ENCODE results near the gene DENND4C.
"Not testable (repeated sequence)": the region's sequence is repeated elsewhere in the genome, so short reads cannot be mapped to it uniquely, and the experiment has no call there.

DENND4C gene

DNA sequence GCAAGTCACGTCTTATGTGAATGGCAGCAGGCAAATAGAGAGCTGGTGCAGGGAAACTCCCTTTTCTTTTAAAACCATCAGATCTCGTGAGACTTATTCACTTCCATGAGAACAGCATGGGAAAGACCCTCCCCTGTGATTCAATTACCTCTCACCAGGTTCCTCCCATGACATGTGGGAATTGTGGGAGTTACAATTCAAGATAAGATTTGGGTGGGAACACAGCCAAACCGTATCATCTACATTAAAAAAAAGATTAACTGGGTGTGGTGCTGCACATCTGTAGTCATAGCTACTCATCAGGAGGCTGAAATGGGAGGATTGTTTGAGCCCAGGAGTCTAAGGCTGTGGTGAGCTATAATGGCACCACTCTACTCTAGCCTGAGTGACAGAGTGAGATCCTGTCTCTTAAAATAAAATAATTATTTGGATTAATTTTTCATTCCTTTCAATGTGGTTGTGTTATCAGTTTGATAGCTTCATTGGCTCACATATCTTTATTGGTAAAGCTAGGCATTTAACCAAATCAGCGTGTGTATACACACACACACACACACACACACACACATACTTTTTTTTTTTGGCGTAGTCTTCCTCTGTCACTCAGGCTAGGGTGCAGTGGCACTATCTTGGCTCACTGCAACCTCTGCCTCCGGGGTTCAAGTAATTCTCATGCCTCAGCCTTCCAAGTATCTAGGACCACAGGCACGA is 21.8 kb downstream of the DENND4C start:
- TF ChIP-seq CTCF (IDR thresholded peaks at IDR 0.05; ENCODE audit: low read length, missing control alignments), result no peak
- DNase-seq (ENCODE audit: low read depth), result no peak
- H3K4me3 ChIP-seq (replicated peaks; ENCODE audit: low read depth, low read length), result no peak overlapping the region

GRCh38 chr9:19252885-19253219 is 22.4 kb downstream of the DENND4C start:
- no peak for TF ChIP-seq CTCF (IDR thresholded peaks at IDR 0.05; ENCODE audit: low read length, missing control alignments)
- H3K4me3 ChIP-seq (replicated peaks; ENCODE audit: low read depth, low read length), result no peak overlapping the region
- DNase-seq (ENCODE audit: low read depth), result no peak

- no peak overlapping the region for H3K4me3 ChIP-seq (replicated peaks; ENCODE audit: low read depth, low read length)
- no peak for TF ChIP-seq CTCF (IDR thresholded peaks at IDR 0.05; ENCODE audit: low read length, missing control alignments)
- DNase-seq (ENCODE audit: low read depth), result no peak
These were observed 24.6 kb downstream of the DENND4C start for GRCh38 chr9:19255112-19255511.

DNA sequence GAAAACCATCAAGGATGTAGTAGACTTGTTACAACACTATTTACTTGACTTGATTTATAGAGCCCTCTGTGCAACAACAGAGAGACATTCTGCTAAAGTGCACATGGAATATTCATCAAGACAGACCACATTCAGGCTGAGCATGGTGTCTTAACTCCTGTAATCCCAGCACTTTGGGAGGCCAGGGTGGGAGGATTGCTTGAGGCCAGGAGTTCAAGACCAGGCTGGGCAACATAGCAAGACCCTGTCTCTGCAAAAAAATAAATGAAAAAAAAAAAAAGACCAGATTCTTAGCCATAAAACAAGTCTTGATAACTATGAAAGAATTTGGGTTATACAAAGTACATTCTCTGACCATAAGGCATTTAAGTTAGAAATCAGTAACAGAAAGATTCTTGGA is 25.3 kb downstream of the DENND4C start:
- no peak overlapping the region for H3K4me3 ChIP-seq (replicated peaks; ENCODE audit: low read depth, low read length)
- no peak for TF ChIP-seq CTCF (IDR thresholded peaks at IDR 0.05; ENCODE audit: low read length, missing control alignments)
- DNase-seq (ENCODE audit: low read depth), result no peak

DNA sequence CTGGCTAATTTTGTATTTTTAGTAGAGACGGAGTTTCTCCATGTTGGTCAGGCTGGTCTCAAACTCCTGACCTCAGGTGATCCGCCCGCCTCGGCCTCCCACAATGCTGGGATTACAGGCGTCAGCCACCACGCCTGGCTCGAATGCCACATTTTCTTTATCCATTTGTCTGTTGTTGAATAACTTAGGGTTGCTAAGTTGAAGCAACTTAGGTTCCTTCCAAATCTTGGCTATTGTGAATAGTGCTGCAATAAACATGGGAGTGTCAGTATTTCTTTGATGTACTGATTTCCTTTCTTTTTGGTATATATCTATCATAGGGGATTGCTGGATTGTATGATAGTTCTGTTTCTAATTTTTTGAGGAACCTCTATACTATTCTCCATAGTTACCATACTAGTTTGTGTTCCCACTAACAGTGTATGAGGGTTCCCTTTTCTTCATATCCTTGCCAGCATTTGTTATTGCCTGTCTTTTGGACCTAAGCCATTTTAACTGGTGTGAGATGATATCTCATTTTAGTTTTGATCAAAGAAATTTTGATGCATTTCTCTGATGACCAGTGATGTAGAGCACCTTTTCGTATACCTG is 29.3 kb downstream of the DENND4C start:
- not testable (repeated sequence) for DNase-seq (ENCODE audit: low read depth)

DNA sequence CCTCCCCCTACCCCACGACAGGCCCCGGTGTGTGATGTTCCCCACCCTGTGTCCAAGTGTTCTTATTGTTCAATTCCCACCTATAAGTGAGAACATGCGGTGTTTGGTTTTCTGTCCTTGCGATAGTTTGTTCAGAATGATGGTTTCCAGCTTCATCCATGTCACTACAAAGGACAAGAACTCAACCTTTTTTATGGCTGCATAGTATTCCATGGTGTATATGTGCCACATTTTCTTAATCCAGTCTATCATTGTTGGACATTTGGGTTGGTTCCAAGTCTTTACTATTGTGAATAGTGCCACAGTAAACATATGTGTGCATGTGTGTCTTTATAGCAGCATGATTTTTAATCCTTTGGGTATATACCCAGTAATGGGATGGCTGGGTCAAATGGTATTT is 35.1 kb downstream of the DENND4C start:
- not testable (repeated sequence) for DNase-seq (ENCODE audit: low read depth); H3K4me3 ChIP-seq (replicated peaks; ENCODE audit: low read depth, low read length)

More for the DNA sequence above, 29.3 kb downstream of the DENND4C start:
- H3K4me3 ChIP-seq (replicated peaks; ENCODE audit: low read depth, low read length), result not testable (repeated sequence)

GRCh38 chr9:19266778-19267384 is 36.4 kb downstream of the DENND4C start:
- H3K4me3 ChIP-seq (replicated peaks; ENCODE audit: low read depth, low read length), result not testable (repeated sequence)
- peak; percentile 14 for DNase-seq (ENCODE audit: low read depth)

DNA sequence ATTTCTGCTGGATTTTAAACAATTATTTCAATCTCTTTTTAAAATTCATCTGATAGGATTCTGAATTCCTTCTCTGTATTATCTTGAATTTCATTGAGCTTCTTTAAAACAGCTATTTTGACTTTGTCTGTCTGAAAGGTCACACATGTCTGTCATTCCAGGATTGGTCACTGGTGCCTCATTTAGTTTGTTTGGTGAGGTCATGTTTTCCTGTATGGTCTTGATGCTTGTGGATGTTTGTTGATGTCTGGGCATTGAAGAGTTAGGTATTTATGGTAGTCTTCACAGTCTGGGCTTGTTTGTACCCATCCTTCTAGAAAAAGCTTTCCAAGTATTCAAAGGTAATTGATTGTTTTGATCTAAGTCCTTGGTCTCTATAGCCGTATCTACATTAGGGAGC is 39.1 kb downstream of the DENND4C start:
- TF ChIP-seq CTCF (IDR thresholded peaks at IDR 0.05; ENCODE audit: low read length, missing control alignments), result no peak
- no peak for DNase-seq (ENCODE audit: low read depth)

More for the DNA sequence above, 39.1 kb downstream of the DENND4C start:
- no peak overlapping the region for H3K4me3 ChIP-seq (replicated peaks; ENCODE audit: low read depth, low read length)

Data from fibroblast of pulmonary artery (primary cell).